Stimulated activated CD4-positive, alpha-beta T cell treated with anti-CD3 and anti-CD28 coated beads, Interleukin-12 subunit alpha, Interleukin-12 subunit beta, amount 100 ng/mL, for 48 hours (primary cell): ENCODE data around the gene APOBEC3H.
"Not testable (repeated sequence)": the region's sequence is repeated elsewhere in the genome, so short reads cannot be mapped to it uniquely, and the experiment has no call there.

Experiments
- DNase-seq, 3 donors: peaks; one replicate each; pipeline ENCODE4 v3.0.0-alpha.2; 2020; ENCODE audit warnings: low read depth in 2 of 3, low spot score in 1 of 3

The APOBEC3H gene

DNA sequence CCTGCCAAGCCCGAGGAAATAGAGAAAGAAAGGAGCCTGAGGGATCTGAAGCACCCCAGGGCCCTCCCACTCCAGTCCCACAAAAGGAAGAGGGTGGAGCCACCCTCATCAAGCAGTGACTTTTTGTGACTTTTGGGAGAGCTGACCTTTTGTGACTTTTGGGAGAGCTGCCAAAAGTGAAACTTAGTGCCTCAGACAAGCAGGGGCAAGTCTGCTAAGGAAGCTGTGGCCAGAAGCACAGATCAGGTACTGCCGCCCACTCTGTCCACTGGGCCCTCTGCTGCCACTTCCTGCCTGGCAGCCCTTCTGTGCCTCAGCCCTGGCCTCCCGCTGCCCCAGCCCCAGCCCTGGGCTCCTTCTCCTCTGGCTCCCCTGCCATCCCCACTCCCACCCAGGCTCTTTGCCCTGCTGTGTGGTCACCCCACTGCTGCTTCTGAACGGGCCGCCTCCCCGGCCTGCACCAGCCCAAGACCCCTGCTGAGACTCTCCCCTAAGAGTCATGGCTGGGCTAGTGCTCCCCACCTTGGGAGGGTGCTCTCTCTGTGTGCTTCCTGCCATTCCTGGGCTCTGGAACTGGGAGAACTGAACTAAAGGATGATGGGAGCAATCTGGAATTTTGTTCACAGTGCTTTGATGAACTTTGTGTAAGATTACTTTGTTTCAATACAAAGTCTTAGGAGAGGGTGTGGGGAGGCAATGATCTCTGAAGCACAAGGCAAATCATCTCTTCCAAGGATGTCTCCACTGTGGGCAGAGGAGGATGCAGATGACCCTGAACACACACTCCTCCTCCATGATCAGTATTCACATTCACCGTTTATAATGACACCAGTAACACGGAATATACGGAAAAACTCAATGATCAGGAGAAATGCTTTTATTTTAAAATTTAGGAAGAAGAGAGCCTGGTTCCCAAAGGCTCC is at the start of gene APOBEC3H:
Gene APOBEC3H, plus strand, starts transcription at position 147 of the 923 bp plus-strand sequence. CDS start 3,035 bp downstream, outside the sequence.
- no peak for DNase-seq

DNA sequence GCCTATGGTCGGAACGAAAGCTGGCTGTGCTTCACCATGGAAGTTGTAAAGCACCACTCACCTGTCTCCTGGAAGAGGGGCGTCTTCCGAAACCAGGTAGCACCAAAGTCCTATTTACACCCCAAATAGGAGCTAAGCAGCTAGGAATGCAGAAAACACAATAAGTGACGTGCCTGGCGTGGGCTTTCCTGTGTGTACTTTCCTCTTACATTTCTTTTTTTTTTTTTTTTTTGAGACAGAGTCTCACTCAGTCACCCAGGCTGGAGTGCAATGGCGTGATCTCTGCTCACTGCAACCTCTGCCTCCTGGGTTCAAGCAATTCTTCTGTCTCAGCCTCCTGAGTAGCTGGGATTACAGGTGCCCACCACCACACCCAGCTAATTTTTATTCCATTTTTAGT is 47.6 kb upstream of the APOBEC3H start:
- not testable (repeated sequence) for DNase-seq

DNA sequence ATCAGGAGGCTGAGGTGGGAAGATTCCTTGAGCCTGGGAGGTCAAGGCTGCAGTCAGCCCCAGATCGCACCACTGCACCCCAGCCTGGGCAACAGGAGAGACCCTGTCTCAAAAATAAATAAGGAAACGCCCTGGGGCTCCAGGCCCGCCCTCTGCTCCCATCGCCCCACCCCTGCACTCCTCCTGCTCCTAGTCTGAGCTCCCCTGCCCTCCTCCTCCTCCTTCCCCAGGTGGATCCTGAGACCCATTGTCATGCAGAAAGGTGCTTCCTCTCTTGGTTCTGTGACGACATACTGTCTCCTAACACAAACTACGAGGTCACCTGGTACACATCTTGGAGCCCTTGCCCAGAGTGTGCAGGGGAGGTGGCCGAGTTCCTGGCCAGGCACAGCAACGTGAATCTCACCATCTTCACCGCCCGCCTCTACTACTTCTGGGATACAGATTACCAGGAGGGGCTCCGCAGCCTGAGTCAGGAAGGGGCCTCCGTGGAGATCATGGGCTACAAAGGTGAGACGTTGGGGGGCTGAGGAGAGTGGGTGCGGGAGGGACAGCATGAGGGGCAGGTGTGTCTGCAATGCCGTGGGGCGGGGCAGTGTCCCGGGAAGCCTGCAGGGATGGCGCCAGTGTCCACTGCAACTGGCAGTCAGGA is 45.1 kb upstream of the APOBEC3H start:
- DNase-seq = not testable (repeated sequence)

DNA sequence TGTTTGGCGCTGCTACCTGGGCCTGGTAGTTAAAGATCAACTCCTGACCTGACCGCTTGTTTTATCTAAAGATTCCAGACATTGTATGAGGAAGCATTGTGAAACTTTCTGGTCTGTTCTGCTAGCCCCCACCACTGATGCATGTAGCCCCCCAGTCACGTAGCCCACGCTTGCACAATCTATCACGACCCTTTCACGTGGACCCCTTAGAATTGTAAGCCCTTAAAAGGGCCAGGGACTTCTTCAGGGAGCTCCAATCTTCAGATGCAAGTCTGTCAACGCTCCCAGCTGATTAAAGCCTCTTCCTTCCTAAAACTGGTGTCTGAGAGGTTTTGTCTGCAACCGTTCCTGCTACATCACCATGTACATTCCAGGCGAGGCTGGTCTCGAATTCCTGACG is 41.4 kb upstream of the APOBEC3H start:
- no peak for DNase-seq

DNA sequence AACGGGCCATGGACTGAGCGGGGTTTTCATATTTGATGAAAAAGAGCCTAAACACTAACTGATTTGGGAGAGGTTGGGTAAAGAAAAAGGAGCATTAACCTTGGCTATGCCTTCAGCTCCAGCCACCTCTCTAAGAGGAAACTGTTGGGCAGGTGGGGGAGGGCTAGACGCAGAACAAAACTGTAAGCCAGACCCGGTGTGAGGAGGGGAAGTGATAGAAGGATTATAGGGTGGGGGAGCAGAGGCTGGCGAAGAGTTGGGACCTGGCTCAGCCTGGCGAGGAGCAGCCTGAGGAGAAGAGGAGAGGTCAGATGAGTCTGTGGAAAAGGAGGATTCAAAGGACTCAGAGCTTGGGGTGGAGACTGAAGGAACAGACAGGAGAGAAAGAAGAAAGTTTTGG is 35.8 kb upstream of the APOBEC3H start:
- DNase-seq = not testable (repeated sequence)

- DNase-seq = not testable (repeated sequence)
Measured at GRCh38 chr22:39061951-39062350, 35.1 kb upstream of the APOBEC3H start.

DNA sequence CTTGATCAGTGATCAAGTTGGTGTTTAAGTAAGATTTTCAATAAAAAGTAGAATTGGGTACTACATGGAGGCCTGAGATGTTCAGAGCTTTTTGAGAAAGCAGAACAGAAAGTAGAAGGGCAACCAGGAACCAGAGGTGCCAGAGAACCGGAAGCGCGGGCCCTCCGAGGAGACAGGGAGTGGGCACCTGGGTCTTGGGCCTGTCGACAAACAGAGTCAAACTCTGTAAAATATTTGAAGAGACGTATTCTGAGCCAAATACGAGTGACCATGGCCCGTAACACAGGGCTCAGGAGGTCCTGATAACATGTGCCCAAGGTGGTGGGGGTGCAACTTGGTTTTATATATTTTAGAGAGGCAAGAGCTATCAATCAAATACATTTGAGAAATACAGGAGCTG is 33.1 kb upstream of the APOBEC3H start:
- not testable (repeated sequence) for DNase-seq

DNA sequence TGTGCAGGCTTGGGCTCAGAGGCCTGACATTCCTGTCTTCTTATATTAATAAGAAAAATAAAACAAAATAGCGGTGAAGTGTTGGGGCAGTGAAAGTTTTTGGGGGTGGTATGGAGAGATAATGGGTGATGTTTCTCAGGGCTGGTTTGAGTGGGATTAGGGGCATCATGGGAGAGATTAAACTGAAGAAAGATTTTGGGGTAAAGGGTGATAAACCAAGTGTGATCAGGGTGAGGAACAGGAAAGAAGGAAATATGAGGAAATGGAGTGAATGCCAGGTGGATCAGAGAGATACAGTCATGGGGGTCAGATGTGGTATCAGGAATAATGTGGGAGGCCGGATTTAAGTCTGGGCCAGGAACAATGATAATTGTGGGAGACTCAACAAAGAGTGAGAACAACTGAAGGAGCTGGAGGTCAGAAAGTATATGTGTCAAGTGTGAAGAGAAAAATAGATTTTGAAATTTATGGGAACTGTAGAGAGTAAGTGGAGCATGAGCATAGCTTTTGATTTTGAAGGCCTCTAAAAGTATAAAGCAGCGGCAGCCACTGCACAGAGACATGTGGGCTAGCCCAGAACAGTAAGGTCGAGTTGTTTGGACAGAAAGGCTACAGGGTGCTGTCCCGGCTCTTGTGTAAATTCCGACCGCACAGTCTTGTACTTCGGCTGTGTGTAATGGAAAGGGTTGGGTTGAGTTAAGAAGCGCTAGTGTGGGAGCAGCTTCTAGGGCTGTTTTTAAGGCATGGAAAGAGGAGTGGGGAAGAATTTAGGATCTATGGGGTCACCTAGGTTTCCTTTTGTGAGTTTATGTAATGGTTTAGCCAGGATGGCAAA is 30.4 kb upstream of the APOBEC3H start:
- not testable (repeated sequence) for DNase-seq

DNA sequence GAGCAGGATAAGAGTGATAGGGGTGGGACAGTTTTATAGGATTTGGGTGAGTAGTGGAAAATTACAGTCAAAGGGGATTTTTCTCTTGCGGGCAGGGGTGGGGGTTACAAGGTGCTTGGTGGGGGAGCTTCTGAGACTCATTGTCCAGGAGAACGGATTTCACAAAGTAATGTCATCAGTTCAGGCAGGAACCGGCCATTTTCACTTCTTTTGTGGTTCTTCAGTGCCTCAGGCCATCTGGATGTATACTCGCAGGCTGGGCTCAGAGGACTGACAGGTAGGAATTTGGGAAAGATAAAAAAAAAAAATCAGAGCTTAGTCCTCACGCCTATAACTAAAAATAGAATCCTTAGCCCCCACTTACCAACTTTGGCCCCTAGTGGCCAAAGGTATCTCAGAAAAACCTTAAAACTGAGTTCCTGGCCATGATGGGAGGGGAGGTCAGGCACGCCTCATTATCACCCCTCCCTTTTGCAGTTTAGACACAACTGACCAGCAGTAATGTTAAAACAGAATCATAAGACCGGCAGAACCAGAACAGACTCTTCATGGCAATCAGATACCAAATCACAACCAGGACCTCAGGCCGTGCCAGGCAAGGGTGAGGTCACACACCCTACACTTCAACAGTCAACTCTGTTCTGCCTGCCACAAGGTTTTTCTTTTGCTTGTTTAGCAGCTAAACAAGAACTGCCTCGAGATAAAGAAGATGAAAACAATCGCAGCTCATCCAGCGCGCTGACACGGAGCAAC is 28.8 kb upstream of the APOBEC3H start:
- DNase-seq = no peak

DNA sequence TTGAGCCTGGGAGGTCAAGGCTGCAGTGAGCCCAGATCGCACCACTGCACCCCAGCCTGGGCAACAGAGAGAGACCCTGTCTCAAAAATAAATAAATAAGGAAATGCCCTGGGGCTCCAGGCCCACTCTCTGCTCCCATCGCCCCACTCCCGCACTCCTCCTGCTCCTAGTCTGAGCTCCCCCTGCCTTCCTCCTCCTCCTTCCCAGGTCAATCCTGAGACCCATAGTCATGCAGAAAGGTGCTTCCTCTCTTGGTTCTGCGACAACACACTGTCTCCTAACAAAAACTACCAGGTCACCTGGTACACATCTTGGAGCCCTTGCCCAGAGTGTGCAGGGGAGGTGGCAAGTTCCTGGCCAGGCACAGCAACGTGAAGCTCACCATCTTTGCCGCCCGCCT is 26.9 kb upstream of the APOBEC3H start:
- no peak for DNase-seq

DNA sequence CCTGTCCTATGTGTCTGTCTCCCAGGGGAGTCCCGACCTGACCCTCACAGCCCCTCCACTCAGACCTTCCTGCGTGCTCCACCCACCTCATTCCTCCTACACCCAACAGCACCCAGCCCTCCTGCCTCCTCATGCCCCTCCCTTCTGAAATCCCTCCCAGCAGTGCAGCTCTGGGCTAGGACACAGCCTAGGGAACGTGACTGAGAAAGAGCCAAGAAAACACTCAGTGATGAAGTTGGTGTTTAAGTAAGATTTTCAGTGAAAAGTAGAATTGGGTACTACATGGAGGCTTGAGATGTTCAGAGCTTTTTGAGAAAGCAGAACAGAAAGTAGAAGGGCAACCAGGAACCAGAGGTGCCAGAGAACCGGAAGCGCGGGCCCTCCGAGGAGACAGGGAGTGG is 24.5 kb upstream of the APOBEC3H start:
- not testable (repeated sequence) for DNase-seq

GRCh38 chr22:39073981-39074380 is 23.1 kb upstream of the APOBEC3H start:
- DNase-seq = no peak

DNA sequence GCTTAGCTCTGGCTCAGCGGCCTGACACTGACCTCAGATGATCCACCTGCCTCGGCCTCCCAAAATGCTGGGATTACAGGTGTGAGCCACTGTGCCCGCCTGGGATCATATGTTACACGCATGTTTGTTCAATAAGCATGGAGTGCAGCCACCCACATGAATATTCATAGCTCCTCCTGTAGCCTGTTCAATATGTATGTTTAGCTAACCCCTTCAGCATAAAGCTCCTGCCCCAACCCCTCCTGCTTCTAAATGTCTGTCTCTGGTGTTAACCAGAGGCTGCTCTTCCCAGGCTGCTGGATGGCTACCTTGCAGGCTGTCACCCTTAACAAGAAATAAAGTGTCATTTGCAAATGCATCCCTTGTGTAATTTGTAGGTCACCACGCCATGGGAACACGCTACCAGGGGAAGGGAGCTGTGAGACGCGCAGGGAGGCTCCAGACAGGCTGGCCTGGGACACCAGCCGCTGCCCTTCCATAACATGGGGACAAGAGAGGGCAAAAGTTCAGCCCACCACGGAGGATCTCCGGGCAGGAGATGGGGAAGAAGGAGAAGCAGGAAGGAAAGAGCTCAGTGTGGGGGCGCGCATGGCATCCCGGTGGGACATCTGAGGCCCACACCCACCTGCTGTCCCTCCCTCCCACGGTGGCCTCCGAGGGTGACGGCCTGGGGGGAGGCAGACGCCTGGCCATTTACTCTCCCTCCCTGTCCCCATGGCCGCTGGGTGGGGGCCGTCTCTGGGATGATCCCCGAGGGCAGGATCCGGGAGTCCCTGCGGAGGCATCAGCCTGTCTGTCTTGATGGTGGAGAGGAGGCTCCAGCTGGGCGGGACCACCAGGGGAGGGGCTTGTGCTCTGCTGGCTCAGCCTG is 20.7 kb upstream of the APOBEC3H start:
- DNase-seq = not testable (repeated sequence)

- peak in 1 of 3 donors; percentile 25 for DNase-seq
Measured at GRCh38 chr22:39077026-39077840, 19.8 kb upstream of the APOBEC3H start, which contains the start of gene APOBEC3G. Gene APOBEC3G, plus strand, starts transcription at chr22:39077275. Its CDS starts 87 bp downstream, at chr22:39077362.

DNA sequence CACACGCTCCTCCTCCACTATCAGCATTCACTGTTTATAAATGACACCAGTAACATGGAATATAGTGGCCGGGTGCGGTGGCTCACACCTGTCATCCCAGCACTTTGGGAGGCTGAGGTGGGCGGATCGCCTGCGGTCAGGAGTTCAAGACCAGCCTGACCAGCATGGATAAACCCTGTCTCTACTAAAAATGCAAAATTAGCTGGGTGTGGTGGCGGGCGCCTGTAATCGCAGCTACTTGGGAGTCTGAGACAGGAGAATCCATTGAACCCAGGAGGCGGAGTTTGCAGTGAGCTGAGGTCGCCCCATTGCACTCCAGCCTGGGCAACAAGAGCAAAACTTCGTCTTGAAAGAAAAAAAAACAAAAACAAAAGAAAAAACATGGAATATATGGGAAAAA is 19.1 kb upstream of the APOBEC3H start:
- DNase-seq = not testable (repeated sequence)

DNA sequence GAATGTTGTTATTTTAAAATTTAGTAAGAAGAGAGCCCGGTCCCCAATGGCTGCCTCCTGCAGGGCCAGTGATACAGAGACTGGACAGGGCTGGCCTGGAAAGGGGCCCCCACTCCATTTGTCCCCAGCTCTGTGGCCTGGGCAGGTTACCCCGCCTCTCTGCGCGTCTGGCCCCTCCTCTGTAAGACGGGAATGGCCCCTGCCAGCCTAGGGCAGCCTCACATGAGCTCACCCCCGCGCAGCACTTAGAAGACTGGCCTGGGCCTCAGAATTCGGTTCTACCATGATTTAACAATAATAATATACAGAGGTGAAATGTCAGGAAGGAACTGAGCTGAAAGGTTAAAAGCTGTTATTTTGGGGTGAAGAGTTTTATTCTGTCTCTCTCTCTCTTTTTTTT is 18.7 kb upstream of the APOBEC3H start:
- DNase-seq = no peak

GRCh38 chr22:39079054-39079637 is 17.9 kb upstream of the APOBEC3H start:
- DNase-seq = not testable (repeated sequence)

DNA sequence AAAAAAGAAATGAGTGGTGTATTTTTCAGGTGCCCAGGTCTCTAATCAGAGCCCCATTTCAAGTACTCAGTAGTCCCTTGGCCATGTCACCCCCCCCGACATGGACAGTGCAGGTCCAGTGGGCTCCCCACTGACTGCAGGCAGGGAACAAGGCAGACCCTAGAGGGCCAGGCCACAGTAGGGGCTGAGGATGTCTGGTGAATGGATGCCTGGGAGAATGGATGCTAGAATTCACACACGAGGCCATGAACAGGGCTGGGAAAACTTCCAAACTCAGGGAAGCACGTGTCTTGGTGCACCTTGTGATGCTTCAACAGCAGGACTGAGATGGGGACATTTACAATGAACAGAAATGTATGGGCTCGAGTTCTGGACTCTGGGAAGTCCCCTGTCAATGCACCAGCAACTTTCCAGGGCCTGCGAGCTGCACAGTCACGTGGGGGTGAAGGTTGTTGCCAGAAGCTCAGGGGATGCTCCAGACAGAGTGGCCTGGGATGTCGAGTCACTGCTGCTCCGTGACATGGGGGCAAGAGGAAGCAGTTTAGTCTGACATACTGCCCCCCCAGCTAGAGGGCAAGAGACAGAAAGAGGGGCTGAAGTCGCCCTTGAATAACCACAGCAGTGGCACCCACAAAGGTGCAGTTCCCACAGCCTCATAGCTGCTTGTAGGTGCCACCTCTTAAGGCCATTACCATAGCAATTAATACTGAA is 16.8 kb upstream of the APOBEC3H start:
- no peak for DNase-seq
